H9 (cell line): ENCODE results near the gene MAST4. TPM values are rescaled to one million over a fixed set of nuclear protein-coding genes. Genes with fewer than 3 reads are reported as not detected.

Source experiments
- DNase-seq: peaks from one replicate; pipeline ENCODE4 v3.0.0-alpha.2; 2017
- H2AFZ ChIP-seq: one replicate; pipeline ENCODE4 v1.6.1; 2013; ENCODE audit warnings: mild to moderate bottlenecking, low read length, control low read depth, moderate library complexity
- H2AK5ac ChIP-seq: 2 replicates; pipeline ENCODE4 v1.6.1; 2013; ENCODE audit warnings: low read length, control low read depth, mixed read lengths; ENCODE audit not compliant: insufficient read length
- H2BK120ac ChIP-seq: one replicate; pipeline ENCODE4 v1.6.1; 2013; ENCODE audit warnings: low read depth, mild to moderate bottlenecking, low read length, control low read depth, inconsistent platforms; ENCODE audit not compliant: poor library complexity, severe bottlenecking
- H2BK12ac ChIP-seq: 2 replicates; pipeline ENCODE4 v1.6.1; 2013; ENCODE audit warnings: low read length, control low read depth, mixed read lengths, low read depth; ENCODE audit not compliant: insufficient read length
- H2BK15ac ChIP-seq: 2 replicates; pipeline ENCODE4 v1.6.1; 2013; ENCODE audit warnings: low read depth, low read length, control low read depth
- H2BK20ac ChIP-seq: one replicate; pipeline ENCODE4 v1.6.1; 2013; ENCODE audit warnings: low read depth, mild to moderate bottlenecking, low read length, control low read depth, inconsistent platforms; ENCODE audit not compliant: poor library complexity, severe bottlenecking
- H2BK5ac ChIP-seq: 2 replicates; pipeline ENCODE4 v1.6.1; 2013; ENCODE audit warnings: low read length, control low read depth, mixed read lengths; ENCODE audit not compliant: insufficient read length
- H3K14ac ChIP-seq: 2 replicates; pipeline ENCODE4 v1.6.1; 2013; ENCODE audit warnings: low read length, control low read depth; ENCODE audit not compliant: insufficient read depth
- H3K18ac ChIP-seq: 2 replicates; pipeline ENCODE4 v1.6.1; 2013; ENCODE audit warnings: low read depth, mild to moderate bottlenecking, mixed read lengths, low read length, control low read depth; ENCODE audit not compliant: insufficient read length
- H3K23ac ChIP-seq: 2 replicates; pipeline ENCODE4 v1.6.1; 2013; ENCODE audit warnings: low read length, control low read depth, mixed read lengths, low read depth; ENCODE audit not compliant: insufficient read length
- H3K23me2 ChIP-seq: 2 replicates; pipeline ENCODE4 v1.6.1; 2013; ENCODE audit warnings: low read depth, mild to moderate bottlenecking, mixed read lengths, low read length, control low read depth; ENCODE audit not compliant: insufficient read length, poor library complexity, severe bottlenecking
- H3K27ac ChIP-seq: 2 replicates; pipeline ENCODE4 v1.5.1; 2013; ENCODE audit warnings: low read length, control low read depth, mixed read lengths, low read depth; ENCODE audit not compliant: insufficient read length
- H3K27me3 ChIP-seq: 2 replicates; pipeline ENCODE4 v1.6.1; 2013; ENCODE audit warnings: low read length, control low read depth, inconsistent platforms; ENCODE audit not compliant: insufficient read depth
- H3K4ac ChIP-seq: 2 replicates; pipeline ENCODE4 v1.6.1; 2013; ENCODE audit warnings: low read depth, mild to moderate bottlenecking, control low read depth, inconsistent platforms, low read length, moderate library complexity
- H3K4me1 ChIP-seq: 2 replicates; pipeline ENCODE4 v1.6.1; 2013; ENCODE audit warnings: low read length, control low read depth, inconsistent platforms; ENCODE audit not compliant: insufficient read depth
- H3K4me2 ChIP-seq: 2 replicates; pipeline ENCODE4 v1.6.1; 2013; ENCODE audit warnings: low read length, control low read depth, mixed read lengths; ENCODE audit not compliant: insufficient read length, insufficient read depth
- H3K56ac ChIP-seq: 2 replicates; pipeline ENCODE4 v1.6.1; 2013; ENCODE audit warnings: low read depth, mild to moderate bottlenecking, mixed read lengths, low read length, control low read depth; ENCODE audit not compliant: insufficient read length
- H3K79me1 ChIP-seq: 2 replicates; pipeline ENCODE4 v1.6.1; 2013; ENCODE audit warnings: low read depth, mild to moderate bottlenecking, moderate library complexity, low read length, control low read depth, inconsistent platforms; ENCODE audit not compliant: insufficient read depth, poor library complexity, severe bottlenecking
- H3K79me2 ChIP-seq: 2 replicates; pipeline ENCODE4 v1.6.1; 2013; ENCODE audit warnings: low read length, control low read depth, inconsistent platforms; ENCODE audit not compliant: insufficient read depth
- H3K9ac ChIP-seq: 2 replicates; pipeline ENCODE4 v1.6.1; 2013; ENCODE audit warnings: low read length, control low read depth, mixed read lengths; ENCODE audit not compliant: insufficient read length; ENCODE audit errors: extremely low read depth
- H3K9me3 ChIP-seq: one replicate; pipeline ENCODE4 v1.6.1; 2013; ENCODE audit warnings: low read depth, low read length, inconsistent platforms; ENCODE audit not compliant: control insufficient read depth
- H3T11ph ChIP-seq: one replicate; pipeline ENCODE4 v1.6.1; 2013; ENCODE audit warnings: mild to moderate bottlenecking, low read length, control low read depth, inconsistent platforms
- H4K20me1 ChIP-seq: one replicate; pipeline ENCODE4 v1.6.1; 2013; ENCODE audit not compliant: control insufficient read depth, insufficient read length, insufficient read depth
- H4K5ac ChIP-seq: 2 replicates; pipeline ENCODE4 v1.6.1; 2013; ENCODE audit warnings: low read depth, mild to moderate bottlenecking, mixed read lengths, low read length, control low read depth; ENCODE audit not compliant: insufficient read length
- H4K8ac ChIP-seq: replicated peaks from 2 replicates; pipeline ENCODE4 v1.6.1; 2013; ENCODE audit warnings: low read length, control low read depth, mixed read lengths, low read depth; ENCODE audit not compliant: insufficient read length
- H4K91ac ChIP-seq: 2 replicates; pipeline ENCODE4 v1.6.1; 2013; ENCODE audit warnings: low read depth, mild to moderate bottlenecking, moderate library complexity, mixed read lengths, low read length, control low read depth; ENCODE audit not compliant: insufficient read length
- H3K27ac Mint-ChIP-seq, 3 experiments: 2 replicates in 2 of 3; 3 replicates in 1 of 3; pipeline ENCODE4 v1.8.0; 2020 to 2021; ENCODE audit warnings: mixed read lengths in 3 of 3, mild to moderate bottlenecking in 1 of 3, moderate library complexity in 1 of 3
- H3K27me3 Mint-ChIP-seq: 2 replicates; pipeline ENCODE4 v1.8.0; 2021; ENCODE audit warnings: low read depth, mild to moderate bottlenecking, moderate library complexity, mixed read lengths
- H3K36me3 Mint-ChIP-seq, 3 experiments: 2 replicates in 2 of 3; 3 replicates in 1 of 3; pipeline ENCODE4 v1.8.0; 2020 to 2021; ENCODE audit warnings: low read depth in 3 of 3, mixed read lengths in 3 of 3; ENCODE audit not compliant: insufficient read depth in 1 of 3
- H3K4me1 Mint-ChIP-seq, 2 experiments: 2 replicates each; pipeline ENCODE4 v1.8.0; 2020; ENCODE audit warnings: mixed read lengths in 2 of 2
- H3K4me3 Mint-ChIP-seq, 2 experiments: 2 replicates in 1 of 2; 3 replicates in 1 of 2; pipeline ENCODE4 v1.8.0; 2020 to 2021; ENCODE audit warnings: mild to moderate bottlenecking in 2 of 2, mixed read lengths in 2 of 2, moderate library complexity in 1 of 2
- H3K9me3 Mint-ChIP-seq, 2 experiments: 2 replicates in 1 of 2; 3 replicates in 1 of 2; pipeline ENCODE4 v1.8.0; 2020; ENCODE audit warnings: mild to moderate bottlenecking in 2 of 2, mixed read lengths in 2 of 2, moderate library complexity in 1 of 2
- CTCF ChIP-seq: fragments of 200-600 bp; sonication (generic); conservative IDR thresholded peaks from 3 replicates; pipeline ENCODE4 v1.8.0; 2021; ENCODE audit warnings: antibody characterized with exemption, mild to moderate bottlenecking
- WGBS: extraction: QIAGEN DNeasy Blood & Tissue Kit; methylation state at CpG from one replicate; pipeline ENCODE4 v1.1.7; 2013; ENCODE audit warnings: missing lambda C conversion rate, low lambda C conversion rate, mixed read lengths; ENCODE audit not compliant: insufficient read length; ENCODE audit errors: extremely low coverage; 5-methylcytosine and 5-hydroxymethylcytosine counted together
- total RNA-seq: library from RNA; stranded (reverse); gene quantifications from 2 replicates; pipeline ENCODE4 v1.2.1, GENCODE V29; 2021

Gene MAST4
- total RNA-seq, 1 experiment from 2014 or later = 3.7 TPM

GRCh38 chr5:67208403-67208802 is 612.2 kb downstream of the MAST4 start:
- Histone ChIP-seq H3K79me1 (no peaks in the 10 kb centered on the region), H3K4ac (no peak overlapping the region), H3K79me2 (no peaks in the 10 kb centered on the region), H2AFZ (no peak overlapping the region), H4K20me1 (no peaks in the 10 kb centered on the region), H3T11ph (no peak overlapping the region), H3K23ac (no peak overlapping the region), H3K27me3 (no peaks in the 10 kb centered on the region), H2BK5ac (no peak overlapping the region), H3K4me2 (no peak overlapping the region), H3K18ac (no peak overlapping the region), H3K56ac (no peak overlapping the region), H3K9me3 (no peaks in the 10 kb centered on the region), H2BK15ac (no peak overlapping the region), H3K4me1 (no peaks in the 10 kb centered on the region), H2BK120ac (no peak overlapping the region), H2BK12ac (no peak overlapping the region), H3K14ac (no peak overlapping the region), H4K5ac (no peak overlapping the region), H3K9ac (no peak overlapping the region), H4K91ac (no peak overlapping the region), H3K27ac (no peak overlapping the region), H4K8ac (no peak overlapping the region), H3K23me2 (peaks cover 2% of the 10 kb centered on the region), H2BK20ac (no peak overlapping the region), H2AK5ac (no peak overlapping the region)
- Mint-ChIP-seq H3K36me3 (no peaks in the 10 kb centered on the region), H3K4me1 (no peaks in the 10 kb centered on the region), H3K4me3 (no peak overlapping the region), H3K9me3 (no peaks in the 10 kb centered on the region), H3K27ac (no peak overlapping the region), H3K27me3 (peaks cover 2% of the 10 kb centered on the region)
- WGBS = no CpG with 5 or more reads among the region's 3 CpGs
- no peak for DNase-seq
- TF ChIP-seq CTCF = no peak
